Measurements from ENCODE around the gene ZNF469.

ZNF469 gene

DNA sequence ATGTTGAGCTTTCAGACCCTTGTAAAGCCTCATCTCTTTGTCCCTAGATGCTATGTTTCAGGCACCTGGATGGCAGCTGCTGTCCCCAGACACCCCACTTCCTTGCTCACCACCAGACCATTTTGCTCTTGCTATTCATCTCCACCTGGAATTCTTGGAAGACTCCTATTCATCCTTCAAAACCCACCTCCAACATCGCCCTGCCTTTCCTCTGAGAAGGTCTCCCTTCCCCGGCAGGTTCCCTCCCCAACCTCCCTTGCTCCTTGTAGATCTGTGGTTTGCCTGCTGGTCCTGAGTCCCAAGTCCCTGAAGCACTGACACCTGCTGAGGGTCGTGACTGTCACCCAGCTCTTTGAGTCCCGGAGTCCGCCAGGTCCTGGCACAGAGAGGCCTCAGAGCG lies 9.9 kb downstream of the ZNF469 start:
- no peak for DNase-seq (ENCODE audit: low spot score)

DNA sequence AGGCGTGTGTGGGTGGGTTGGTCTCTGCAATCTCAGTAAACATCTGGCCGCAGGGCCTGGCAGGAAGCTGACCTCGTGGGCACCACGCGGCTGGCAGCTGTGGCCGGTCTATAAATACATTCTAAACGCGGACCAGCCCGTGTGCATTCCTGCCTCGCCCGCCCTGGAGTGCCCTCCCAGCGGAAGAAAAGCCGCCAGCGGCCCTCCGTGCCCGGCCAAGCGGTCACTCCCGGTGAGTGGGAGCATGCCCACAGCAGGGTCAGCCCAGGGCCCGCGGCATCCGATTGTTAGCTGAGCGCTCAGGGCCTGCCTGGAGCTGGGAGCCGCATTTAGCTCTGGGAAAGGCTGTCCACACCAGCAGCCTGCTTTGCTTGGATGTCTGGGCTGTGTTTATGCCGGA lies 10.3 kb downstream of the ZNF469 start:
- DNase-seq (ENCODE audit: low spot score): no peak

DNA sequence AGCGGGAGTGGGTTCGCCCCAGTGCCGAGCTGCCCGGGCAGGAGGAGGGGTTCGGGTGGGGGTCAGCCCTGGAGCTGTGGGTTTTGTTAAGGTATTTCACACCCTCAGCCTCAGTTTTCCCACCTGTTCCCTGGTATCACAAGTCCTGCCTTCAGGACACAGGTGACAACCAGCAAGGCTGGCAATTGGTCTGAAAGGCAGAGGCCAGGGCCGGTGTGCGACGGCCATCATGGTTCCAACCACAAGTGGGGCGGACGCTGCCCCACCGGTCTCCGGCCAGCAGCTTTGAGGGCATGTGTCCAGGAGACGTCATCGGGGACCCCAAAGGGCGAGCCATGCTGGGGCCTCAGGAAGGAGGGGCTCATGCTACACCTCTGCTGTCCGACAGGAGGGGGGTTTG lies 10.8 kb downstream of the ZNF469 start:
- DNase-seq (ENCODE audit: low spot score): no peak

DNA sequence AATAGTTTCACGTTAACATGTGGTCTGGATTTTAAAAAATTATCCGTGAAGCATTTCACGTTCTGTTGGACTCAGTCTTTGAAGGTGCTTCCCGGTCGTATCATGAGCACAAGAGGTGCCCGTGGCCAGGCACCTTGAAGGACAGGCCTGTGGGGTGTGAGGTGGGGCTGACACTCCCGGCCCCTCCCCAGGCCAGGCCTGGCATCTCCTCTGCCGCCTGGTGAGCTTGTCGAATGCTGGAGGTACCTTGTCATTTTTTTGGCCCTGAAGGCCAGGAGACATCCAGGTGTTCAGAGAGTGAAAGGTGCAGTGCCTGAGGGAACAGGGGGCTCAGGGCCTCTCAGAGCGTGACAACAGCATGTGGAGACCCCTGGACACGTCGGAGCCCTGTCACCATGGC lies 11.7 kb downstream of the ZNF469 start:
- no peak for DNase-seq (ENCODE audit: low spot score)

DNA sequence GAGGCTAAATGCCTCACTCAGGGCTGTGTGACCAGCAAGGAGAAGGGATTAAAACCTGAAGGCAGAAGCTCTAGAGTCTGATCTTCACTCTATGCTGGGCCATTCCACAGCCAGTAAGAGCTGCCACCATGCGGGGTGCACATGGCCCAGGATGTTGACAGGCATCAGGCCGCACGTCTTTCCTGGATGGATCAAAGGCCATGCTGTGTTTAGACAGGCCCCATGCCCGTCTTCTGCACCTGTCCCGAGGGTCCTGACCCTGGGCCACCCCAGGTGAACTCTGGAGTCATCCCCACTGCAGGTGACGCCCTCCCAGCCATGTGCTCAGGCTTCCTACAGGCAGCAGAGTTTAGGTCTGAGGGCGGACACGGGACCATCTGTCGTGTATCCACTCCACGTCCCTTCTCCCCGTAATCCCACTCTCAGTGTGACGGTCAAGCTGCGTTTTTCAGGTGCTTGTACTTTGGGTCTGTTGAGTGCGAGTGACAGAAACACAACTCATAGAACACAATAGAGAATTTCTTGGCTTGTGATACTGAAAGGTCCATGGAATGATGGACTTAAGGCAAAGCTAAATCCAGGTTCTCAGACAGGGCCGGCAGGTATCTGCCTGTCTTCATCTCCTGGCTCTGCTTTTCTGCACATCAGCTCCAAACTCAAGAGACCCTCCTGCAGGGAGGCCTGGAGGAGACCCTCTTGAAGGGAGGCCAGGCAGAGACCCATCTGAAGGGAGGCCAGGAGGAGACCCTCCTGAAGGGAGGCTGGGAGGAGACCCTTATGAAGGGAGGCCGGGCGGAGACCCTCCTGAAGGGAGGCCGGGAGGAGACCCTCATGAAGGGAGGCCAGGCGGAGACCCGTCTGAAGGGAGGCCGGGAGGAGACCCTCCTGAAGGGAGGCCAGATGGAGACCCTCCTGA lies 13.2 kb downstream of the ZNF469 start:
- DNase-seq (ENCODE audit: low spot score): no peak

DNA sequence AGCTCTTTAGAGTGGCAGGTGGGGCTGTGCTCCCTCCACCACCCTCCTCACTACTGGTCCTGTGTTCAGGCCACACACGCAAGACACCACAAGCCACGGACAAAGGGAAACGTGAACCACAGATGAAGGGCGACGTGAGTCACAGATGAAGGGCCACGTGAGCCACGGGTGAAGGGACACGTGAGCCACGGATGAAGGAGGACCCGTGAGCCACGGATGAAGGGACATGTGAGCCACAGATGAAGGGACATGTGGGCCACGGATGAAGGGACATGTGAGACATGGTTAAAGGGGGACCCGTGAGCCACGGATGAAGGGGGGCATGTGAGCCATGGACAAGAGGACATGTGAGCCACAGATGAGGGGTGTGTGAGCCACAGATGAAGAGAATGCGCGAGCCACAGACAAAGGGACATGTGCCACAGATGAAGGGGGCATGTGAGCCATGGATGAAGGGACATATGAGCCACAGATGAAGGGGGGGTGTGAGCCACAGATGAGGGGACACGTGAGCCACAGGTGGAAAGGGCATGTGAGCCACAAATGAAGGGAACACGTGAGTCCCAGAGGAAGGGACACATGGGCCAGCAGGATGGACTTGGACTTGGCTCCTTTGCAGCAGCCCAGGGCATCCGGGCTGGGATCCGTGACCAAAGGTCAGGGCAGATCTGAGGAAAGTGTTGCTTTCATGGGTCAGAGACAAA lies 15.6 kb downstream of the ZNF469 start:
- DNase-seq (ENCODE audit: low spot score): no peak

DNA sequence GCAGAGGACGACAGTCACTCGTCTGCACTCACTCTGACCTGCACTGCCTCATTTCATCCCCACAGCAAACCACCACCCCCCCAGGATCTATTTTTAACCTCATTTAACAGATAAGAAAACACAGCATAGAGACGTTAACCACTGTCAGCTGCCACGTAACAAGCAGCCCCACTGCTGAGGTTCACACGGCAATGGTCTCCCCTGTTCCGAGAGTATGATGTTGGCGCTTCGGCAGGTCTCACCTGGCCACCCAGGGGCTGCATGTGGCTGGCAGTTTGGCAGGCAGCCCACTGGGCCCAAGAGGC lies 16.1 kb downstream of the ZNF469 start:
- DNase-seq (ENCODE audit: low spot score): no peak

DNA sequence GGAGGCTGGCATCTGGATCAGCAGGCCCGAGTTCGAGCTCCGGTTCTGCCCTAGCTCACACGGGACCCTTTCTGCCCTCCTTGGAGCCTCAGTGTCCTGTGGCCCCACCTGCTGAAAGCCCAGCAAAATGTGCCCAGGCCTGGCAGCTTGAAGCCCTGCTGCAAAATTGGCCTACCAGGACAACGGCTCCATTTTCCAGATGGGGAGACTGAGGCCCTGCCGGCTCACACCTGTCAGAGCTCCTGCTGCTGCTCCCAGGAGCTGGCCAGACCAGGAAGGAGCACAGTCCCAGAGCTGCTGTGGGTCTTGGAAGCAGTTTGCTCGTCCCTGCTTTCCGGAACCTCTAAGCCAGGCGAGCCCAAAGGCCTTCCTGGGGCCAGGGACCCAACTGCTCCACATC lies 17.4 kb downstream of the ZNF469 start:
- DNase-seq (ENCODE audit: low spot score): no peak

DNA sequence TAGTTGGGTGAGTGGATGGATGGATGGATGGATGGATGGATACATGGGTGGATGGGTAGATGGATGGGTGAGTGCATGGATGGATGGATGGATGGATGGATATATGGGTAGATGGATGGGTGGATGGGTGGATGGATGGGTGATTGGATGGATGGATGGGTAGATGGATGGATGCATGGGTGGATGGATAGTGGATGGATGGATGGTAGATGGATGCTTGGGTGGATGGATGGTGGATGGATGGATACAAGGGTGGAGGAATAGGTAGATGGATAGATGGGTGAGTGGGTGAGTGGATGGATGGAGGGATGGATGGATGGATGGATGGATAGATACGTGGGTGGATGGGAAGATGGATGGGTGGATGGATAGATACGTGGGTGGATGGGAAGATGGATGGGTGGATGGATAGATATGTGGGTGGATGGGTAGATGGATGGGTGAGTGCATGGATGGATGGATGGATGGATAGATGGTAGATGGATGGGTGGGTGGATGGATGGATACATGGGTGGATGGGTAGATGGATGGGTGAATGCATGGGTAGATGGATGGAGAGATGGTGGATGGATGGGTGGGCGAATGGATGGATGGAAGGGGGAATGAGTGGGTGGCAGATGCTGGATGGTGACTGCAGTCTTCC lies 19.0 kb downstream of the ZNF469 start:
- DNase-seq (ENCODE audit: low spot score): no peak

DNA sequence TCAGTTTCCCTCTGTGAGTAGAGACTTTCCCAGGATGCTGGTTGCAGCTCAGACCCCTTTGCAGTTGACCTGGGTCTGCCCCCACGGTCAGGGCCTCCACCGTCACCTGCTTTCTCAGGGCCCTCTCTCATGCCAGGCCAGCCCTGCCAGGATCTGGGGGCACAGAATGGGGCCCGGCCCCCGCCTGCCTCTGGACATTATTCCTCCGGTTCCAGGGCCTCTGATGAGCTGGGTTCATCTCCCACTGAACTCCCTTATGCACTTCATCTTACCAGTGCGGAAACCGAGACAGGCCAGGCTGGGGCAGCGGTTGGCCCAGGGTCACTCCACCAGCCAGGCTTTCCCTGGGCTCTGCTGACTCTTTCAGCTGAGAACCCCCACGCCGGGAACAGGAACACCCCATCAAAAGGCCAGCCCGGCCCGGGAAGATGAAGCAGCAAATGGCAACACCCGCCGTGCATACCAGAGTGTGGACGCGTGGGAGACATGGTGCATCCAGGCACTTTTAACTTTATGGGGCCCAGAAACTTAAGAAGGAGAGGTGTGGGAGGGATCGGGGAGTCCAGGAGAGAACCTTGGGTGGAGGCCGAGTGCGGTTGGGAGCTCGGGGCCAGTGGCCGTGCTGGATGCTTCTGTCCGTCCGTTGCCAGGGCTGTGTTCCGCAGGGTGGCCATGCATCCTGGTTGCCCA lies 19.9 kb downstream of the ZNF469 start:
- DNase-seq (ENCODE audit: low spot score): no peak

DNA sequence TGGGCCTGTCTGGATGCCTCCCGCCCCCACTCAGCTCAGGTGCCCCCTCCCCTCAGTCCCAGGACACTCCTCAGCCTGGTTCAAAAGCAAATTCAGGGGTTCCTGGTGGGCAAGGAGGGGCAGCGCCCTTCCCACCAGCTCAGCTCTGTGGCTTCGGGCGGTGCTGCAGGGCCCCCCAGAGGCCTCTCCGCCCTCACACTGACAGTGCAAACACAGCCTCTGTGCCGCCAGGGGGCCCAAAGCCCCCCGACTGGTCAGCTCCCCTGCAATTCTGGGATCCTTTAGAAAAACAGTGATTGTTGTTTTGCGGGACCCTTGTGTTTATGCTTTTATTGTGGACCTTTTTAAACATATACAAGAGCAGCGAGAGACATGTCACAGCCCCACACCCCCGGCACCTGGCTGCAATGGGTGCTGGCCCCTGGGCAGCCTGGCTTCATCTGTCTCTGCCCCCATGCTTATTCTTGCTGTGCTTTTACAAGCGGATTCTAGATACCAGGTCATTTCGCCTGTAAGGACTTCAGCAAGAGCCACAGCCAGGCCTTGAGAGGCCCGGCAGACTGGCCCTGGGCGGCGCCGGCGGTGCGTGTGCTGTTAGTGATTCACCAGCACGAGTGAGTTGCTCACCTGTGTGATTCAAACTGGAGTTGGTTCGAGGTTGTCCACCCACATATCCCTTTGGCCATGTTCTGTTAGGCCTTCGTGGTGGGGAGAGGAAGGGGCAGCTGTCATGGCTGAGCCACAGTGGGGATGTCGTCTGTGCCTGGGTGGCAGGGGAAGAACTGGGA lies 21.2 kb downstream of the ZNF469 start:
- DNase-seq (ENCODE audit: low spot score): no peak

DNA sequence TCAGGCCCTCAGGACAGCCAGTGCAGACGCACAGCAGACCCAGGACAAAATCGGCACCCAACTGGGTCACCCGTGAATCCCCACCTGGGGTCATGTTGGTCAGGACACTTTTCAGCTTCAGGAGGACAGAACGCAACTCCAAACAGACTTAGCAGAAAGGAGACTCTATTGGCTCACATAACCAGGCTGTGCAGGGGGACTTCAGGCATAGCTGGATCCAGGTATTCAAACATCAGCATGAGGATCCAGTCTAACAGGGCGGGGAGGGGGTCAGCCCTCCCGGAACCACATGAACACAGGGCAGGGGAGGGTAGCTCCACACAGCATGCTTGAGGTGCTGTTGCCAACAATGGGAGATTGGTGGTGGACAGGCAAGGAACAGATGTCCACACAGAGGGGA lies 22.0 kb downstream of the ZNF469 start:
- no peak for DNase-seq (ENCODE audit: low spot score)

DNA sequence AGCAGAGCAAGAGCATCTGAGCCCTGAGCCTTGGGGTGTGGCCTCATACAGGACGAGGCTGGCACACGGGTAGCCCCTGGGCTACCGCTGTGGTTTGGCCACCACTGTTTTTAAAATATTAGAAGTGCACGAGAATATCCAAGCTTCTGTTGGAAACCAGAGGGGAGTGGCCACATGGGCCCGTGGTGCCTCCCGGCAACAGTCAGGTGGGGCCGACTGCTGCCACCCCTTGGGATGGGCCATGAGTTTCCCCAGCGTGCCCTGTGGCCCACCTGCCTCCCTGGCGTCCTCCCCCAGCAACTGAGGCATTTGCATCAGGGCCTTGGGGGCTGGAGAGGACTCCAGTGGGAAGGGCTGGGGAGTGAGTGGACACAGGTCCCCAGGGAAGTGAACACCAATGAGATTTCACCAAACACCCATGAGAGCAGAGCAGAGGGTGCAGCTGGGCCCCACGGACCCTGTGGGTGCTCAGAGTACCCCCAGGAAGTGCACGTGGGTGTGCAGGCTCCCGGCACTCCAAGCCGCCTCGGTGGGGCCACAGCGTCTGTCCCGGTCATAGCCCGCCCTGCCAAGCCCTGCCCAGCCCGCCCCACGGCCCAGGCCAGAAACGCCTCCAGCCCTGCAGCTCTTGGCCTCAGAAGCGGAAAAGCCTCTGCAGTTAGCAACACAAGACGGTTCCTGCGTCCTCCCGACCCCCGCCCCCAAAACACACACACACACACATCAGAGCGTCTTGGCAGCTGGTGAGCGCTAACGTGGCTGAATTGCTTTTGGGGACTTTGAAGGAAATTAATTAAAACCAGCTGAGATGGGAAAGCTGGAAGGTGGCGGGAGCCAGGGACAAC lies 22.7 kb downstream of the ZNF469 start:
- DNase-seq (ENCODE audit: low spot score): no peak

DNA sequence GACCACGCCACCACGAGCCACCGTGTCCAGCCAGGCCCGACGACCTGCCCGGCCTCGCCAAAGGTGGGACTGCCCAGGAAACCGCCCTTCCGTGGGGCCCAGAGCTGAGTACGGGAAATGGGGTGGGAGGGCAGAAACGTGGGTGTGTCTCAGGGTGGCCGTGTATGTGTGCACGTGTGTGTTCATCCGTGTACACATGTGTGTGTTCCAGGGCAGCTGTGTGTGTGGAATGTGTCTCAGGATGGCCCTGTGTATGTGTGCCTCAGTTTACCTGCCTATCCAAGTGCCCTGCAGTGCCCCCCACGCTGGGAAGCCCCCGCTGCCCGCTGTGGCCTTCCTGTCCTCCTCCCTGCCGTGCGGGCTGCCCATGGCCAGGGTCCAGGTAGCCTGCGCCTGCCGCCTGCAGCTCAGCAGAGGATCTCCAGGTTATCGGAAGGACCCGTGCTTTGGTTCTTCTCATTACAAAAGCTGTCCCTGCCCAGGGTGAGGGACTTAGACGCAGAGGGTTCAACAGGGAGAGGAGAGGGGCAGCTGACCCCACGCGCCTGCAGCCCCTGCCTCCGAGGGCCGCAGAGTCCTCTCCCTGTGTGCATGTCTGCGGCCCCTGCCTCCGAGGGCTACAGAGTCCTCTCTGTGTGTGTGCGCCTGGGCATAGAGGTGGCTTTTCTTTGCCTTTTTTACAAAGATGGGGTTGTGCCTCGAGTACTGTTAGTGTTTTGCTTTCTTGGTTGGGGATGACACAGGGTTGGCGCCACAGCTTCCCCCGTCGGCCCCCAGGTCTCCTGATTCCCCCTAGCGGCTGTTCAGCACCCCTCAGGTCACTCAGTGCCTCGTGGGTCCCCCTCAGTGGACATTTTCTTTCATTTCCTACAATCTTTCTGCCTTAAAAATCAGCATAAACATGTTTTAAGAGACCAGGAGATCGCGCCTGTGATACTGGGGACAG lies 23.6 kb downstream of the ZNF469 start:
- no peak for DNase-seq (ENCODE audit: low spot score)

DNA sequence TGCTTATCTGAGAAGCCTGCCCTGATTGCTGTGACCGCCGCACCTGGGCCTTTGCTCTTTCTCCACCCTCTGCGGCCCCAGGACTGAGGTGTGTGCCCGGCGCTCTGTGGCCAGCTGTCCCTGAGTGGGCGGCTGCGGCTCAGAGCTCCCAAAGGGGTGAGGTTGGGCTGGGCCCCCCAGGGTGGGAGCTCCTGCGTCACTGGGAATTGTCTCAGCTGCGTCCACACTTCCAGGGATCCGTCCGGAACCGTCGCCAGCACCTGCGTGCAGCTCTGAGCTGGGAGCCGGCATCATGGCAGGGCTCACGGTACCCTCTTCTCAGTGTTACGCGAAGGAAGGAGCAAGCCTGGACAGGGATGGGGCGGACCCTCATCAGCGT lies 24.3 kb downstream of the ZNF469 start:
- no peak for DNase-seq (ENCODE audit: low spot score)

DNA sequence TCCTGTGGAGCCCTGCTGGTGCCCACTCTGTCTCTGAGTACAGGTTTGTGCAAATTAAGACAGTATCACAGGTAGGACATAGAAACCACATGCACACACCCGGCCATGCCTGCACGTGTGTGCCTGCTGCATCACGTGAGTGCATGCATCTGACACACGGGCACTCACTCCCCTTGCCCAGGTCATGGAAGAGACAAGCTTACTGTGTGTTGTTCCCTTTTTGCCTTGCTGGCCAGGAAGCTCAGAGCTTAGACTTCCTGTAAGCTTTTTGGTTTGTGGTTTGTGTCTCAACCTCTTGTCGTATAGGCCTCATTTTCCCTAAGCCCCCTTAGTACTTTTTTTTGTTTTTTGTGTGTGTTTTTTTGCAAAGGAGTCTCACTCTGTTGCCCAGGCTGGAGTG lies 25.0 kb downstream of the ZNF469 start:
- no peak for DNase-seq (ENCODE audit: low spot score)

DNA sequence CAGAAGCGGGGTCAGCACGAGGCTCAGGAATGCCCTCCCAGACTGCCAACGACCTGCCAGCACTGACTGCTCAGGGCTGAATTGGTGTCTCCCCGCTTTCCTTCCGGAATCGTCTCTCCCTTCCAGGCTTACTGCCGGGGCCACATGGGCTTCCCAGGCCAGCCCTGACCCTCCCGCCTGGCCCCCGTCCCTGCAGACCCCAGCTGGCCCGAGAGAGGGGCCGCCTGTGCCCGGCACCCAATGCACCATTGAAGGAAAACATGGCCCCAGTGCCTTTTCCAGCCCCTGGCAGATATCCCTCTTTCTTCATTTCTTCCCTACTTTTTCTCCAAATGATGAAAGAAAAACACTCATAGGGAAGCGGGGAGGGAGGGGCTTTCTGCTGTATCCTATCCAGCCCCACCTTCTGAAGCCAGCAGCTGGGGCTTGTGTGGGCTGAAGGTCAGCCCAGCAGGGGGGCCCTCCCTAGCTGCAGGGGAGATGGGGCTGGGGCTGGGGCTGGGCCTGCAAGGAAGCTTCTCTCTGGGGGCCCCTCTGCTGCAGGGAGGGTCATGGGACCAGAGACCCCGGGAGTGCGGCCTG lies 25.9 kb downstream of the ZNF469 start:
- DNase-seq (ENCODE audit: low spot score): no peak

DNA sequence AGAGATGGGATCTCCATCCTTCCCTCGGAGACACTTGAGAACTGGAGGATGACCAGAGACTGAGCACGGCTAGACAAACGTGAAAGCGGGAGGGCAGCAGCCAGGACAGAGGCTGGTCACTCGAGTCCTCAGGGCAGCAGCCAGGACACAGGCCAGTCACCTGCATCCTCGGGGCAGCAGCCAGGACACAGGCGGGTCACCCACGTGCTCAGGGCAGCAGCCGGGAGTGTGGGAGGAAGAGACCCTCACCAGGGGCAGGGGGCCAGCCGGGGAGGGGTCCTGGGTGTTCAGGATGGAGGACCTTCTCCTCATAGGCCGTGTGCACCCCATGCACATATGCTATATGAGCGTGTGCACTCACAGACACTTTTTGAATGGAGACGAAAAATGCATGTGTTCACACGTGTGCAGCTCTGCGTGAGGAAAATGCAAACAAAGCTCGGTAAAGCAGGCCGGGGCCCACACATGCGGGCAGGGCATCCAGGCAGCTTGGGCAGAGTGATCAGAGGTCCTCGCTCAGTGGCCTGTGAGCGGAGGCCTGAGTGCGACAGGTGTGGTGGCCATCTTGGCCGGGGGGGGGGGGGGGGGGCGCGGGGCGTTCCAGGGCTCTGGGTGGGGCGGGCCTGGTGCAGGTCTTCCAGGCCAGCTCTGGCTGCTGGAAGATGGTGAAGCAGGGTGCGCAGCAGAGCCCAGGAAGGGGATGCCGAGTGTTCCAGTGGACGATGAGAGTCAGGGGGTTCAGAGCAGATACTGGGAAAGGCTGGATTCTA lies 26.7 kb downstream of the ZNF469 start:
- DNase-seq (ENCODE audit: low spot score): no peak

Data from germinal center (tissue), 1 donor.